Measurements from ENCODE around the gene GABRA4. TPM values are rescaled to one million over a fixed set of nuclear protein-coding genes. Genes with fewer than 3 reads are reported as not detected.

Gene GABRA4
- total RNA-seq, 1 experiment from 2014 or later, result not detected

DNA sequence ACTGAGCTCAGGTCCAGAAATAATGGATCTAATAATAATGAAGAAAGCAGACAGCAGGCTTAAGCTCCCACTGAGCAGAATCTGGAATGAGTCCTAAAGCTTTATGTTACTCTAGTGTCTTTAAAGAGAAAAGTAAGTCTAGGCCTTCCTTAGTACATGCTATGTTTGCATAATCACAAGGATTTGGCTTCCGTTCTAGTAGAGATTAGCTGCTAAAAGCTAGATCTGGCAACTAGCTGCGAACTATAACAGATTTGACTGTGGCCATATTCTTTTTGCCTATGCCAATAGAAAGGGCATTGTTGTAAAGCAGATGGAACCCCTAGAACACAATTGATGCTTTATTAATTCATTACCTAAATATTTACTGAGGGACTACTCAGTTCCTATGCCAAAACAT, 103.3 kb downstream of the GABRA4 start:
- Histone ChIP-seq H3K27me3 (no peaks in the 10 kb centered on the region), H3K4me3 (no peak overlapping the region), H3K36me3 (no peaks in the 10 kb centered on the region), H3K9me3 (no peaks in the 10 kb centered on the region)
- DNase-seq, result no peak

DNA sequence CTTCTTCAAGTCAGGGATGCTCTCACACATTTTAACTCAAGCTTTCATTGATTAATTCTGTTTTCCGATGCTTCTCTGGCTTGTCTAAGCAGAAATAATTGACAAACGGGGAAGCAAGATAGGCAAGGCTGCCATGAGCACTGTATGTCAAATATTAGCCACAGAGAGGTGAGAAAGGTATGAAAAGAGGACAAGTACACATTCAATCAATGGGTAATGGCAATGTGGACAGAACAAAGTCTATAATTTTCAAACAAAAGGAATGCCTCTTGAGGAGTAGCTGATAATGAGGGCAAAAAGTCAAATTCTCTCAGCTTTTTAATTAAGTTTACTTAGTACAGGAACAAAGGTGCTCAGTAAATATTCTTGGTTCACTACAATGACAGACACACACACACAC, 104.0 kb downstream of the GABRA4 start:
- no peak overlapping the region for H3K4me3 ChIP-seq
- H3K36me3 ChIP-seq, result no peaks in the 10 kb centered on the region
- no peaks in the 10 kb centered on the region for H3K9me3 ChIP-seq
- DNase-seq, result no peak
- H3K27me3 ChIP-seq, result no peaks in the 10 kb centered on the region

DNA sequence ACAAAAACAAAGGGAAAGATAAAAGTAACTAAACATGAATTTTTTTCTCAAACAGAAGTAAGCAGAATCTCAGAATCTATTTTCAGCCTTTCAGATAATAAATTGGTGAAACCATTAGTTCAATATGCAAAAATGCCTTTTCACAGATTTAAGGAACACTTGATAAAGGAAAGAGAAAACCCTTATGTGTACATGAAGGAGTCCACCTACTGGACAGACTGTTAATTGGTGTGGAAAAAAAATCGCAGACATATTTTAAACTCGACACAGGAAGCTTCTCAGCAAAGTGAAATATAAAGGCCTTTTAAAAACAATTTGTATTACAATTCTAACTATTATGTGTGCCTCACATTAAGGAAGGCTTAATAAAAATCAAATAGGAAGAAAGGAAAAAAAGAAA, 106.7 kb downstream of the GABRA4 start:
- no peak overlapping the region for H3K4me3 ChIP-seq
- H3K9me3 ChIP-seq, result no peaks in the 10 kb centered on the region
- no peak for DNase-seq
- no peaks in the 10 kb centered on the region for H3K27me3 ChIP-seq
- H3K36me3 ChIP-seq, result no peaks in the 10 kb centered on the region

DNA sequence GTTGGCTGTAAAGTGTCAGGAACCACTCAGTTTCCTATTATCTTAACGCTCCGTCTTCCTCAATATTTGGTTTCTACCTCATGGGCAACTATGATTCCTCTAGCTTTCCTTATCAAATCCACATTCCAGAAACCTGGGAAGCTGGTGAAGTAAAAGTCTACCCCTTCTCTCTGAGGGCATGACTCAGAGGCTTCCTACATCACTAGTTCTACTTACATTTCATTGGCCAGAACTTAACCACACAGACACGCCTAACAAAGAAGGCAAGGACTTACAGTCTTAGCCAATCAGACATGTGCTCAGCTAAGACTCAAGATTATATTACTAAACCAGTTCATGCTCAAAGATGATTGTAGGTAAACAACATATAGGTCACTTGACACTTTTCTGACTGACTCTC, 114.7 kb downstream of the GABRA4 start:
- H3K9me3 ChIP-seq, result no peaks in the 10 kb centered on the region
- H3K4me3 ChIP-seq, result no peak overlapping the region
- no peaks in the 10 kb centered on the region for H3K36me3 ChIP-seq
- no peak for DNase-seq
- H3K27me3 ChIP-seq, result no peaks in the 10 kb centered on the region

DNA sequence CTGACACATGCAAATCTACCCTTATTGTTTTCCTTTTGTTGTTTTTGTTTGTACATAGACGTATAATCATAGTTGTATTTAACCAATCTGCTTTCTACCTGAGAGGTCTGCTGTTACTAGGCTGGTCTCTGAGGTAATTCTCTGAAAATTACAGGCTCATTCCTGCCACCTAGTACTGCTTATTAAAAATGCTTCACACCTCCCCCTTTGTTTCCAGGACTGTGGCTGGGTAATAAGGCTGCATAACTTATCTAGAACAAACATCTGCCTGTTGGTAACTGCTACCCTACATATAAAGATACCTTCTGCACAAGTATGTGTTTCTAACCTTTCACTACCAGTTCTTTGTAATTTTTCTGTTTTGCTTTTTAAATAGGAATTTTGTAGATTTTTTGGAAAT, 118.6 kb downstream of the GABRA4 start:
- H3K36me3 ChIP-seq, result no peaks in the 10 kb centered on the region
- no peak for DNase-seq
- no peaks in the 10 kb centered on the region; the same call in 1 of the 2 replicates for H3K9me3 ChIP-seq
- H3K4me3 ChIP-seq, result no peak overlapping the region
- no peaks in the 10 kb centered on the region for H3K27me3 ChIP-seq

DNA sequence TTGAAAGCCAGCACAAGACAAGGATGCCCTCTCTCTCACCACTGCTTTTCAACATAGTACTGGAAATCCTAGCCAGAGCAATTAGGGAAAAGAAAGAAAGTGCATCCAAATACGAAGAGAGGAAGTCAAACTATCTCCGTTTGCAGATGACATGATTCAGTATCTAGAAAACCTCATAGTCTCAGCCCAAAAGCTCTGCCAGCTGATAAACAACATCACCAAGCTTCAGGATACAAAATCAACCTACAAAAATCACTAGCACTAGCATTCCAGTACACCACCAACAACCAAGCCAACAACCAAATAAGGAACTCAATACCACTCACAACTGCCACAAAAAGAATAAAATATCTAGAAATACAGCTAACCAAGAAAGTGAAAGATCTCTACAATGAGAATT, 123.0 kb downstream of the GABRA4 start:
- Histone ChIP-seq H3K36me3 (no peaks in the 10 kb centered on the region), H3K9me3 (no peaks in the 10 kb centered on the region; the same call in 1 of the 2 replicates), H3K27me3 (no peaks in the 10 kb centered on the region), H3K4me3 (no peak overlapping the region)
- no peak for DNase-seq

Other genes starting within 250 kb of the GABRA4 start
- gene COX7B2, start 84.3 kb downstream of the GABRA4 start, total RNA-seq (2014; rRNA removed; shearing (Covaris generic); ENCODE audit: low replicate concordance), result not detected in 2 replicates
- 0.59 TPM in 1 of 2 replicates, not detected in the other for gene GABRB1, start 38.0 kb upstream of the GABRA4 start, total RNA-seq (2014; rRNA removed; shearing (Covaris generic); ENCODE audit: low replicate concordance)